ENCODE data around the gene AFDN. TPM values are rescaled to one million over a fixed set of nuclear protein-coding genes. Genes with fewer than 3 reads are reported as not detected.

The AFDN gene
- total RNA-seq, 2 donors from 2014 or later = 214 to 239 TPM

GRCh38 chr6:168015482-168016175 is 188.9 kb downstream of the AFDN start:
- Mint-ChIP-seq H3K36me3 (ENCODE audit: low read depth) (no peaks in the 10 kb centered on the region), H3K4me1 (no peaks in the 10 kb centered on the region), H3K4me3 (no peak overlapping the region), H3K27me3 (ENCODE audit: insufficient read depth) (no peaks in the 10 kb centered on the region), H3K27ac (no peak overlapping the region), H3K9me3 (peaks cover 17% of the 10 kb centered on the region)
- Histone ChIP-seq H3K4me1 (ENCODE audit: control insufficient read depth, insufficient read depth, low read length) (no peaks in the 10 kb centered on the region), H3K27ac (ENCODE audit: low read depth, low read length) (no peak overlapping the region), H3K36me3 (ENCODE audit: control insufficient read depth, insufficient read depth, low read length) (no peaks in the 10 kb centered on the region), H3K9me3 (ENCODE audit: control insufficient read depth, low read length) (peaks cover 22% of the 10 kb centered on the region), H3K4me3 (ENCODE audit: low read length) (no peak overlapping the region), H3K9ac (ENCODE audit: extremely low read depth, low read length, poor library complexity, severe bottlenecking) (no peak overlapping the region), H3K27me3 (ENCODE audit: control insufficient read depth, insufficient read depth, low read length, poor library complexity, severe bottlenecking) (no peaks in the 10 kb centered on the region)
- WGBS, 2 experiments (ENCODE audit: insufficient coverage in 1 of 2, insufficient read length in 1 of 2) = 89 to 90% methylated on average over 12 to 14 of the region's 14 CpGs
- TF ChIP-seq CTCF (conservative IDR thresholded peaks at IDR 0.05) = no peak
- no peak for DNase-seq

- Histone ChIP-seq H3K27me3 (ENCODE audit: control insufficient read depth, insufficient read depth, low read length, poor library complexity, severe bottlenecking) (no peaks in the 10 kb centered on the region), H3K36me3 (ENCODE audit: control insufficient read depth, insufficient read depth, low read length) (no peaks in the 10 kb centered on the region), H3K9me3 (ENCODE audit: control insufficient read depth, low read length) (peaks cover 17% of the 10 kb centered on the region), H3K4me3 (ENCODE audit: low read length) (no peak overlapping the region), H3K9ac (ENCODE audit: extremely low read depth, low read length, poor library complexity, severe bottlenecking) (no peak overlapping the region), H3K27ac (ENCODE audit: low read depth, low read length) (no peak overlapping the region), H3K4me1 (ENCODE audit: control insufficient read depth, insufficient read depth, low read length) (no peaks in the 10 kb centered on the region)
- no peak for DNase-seq
- Mint-ChIP-seq H3K27me3 (ENCODE audit: insufficient read depth) (no peaks in the 10 kb centered on the region), H3K27ac (no peak overlapping the region), H3K36me3 (ENCODE audit: low read depth) (no peaks in the 10 kb centered on the region), H3K9me3 (peaks cover 12% of the 10 kb centered on the region), H3K4me3 (no peak overlapping the region), H3K4me1 (no peaks in the 10 kb centered on the region)
- no peak for TF ChIP-seq CTCF (conservative IDR thresholded peaks at IDR 0.05)
- WGBS, 2 experiments (ENCODE audit: insufficient coverage in 1 of 2, insufficient read length in 1 of 2) = 93 to 94% methylated on average over 16 to 18 of the region's 18 CpGs
Observed at GRCh38 chr6:168016176-168016620, 189.5 kb downstream of the AFDN start.

- Mint-ChIP-seq H3K27ac (no peak overlapping the region), H3K9me3 (peaks cover 7% of the 10 kb centered on the region), H3K4me1 (no peaks in the 10 kb centered on the region), H3K36me3 (ENCODE audit: low read depth) (no peaks in the 10 kb centered on the region), H3K4me3 (no peak overlapping the region), H3K27me3 (ENCODE audit: insufficient read depth) (no peaks in the 10 kb centered on the region)
- H3K4me3 ChIP-seq (ENCODE audit: low read length) = no peak overlapping the region
- 74 to 84% methylated on average over 12 to 18 of the region's 18 CpGs for WGBS, 2 experiments (ENCODE audit: insufficient coverage in 1 of 2, insufficient read length in 1 of 2)
- no peaks in the 10 kb centered on the region for H3K27me3 ChIP-seq (ENCODE audit: control insufficient read depth, insufficient read depth, low read length, poor library complexity, severe bottlenecking)
- H3K36me3 ChIP-seq (ENCODE audit: control insufficient read depth, insufficient read depth, low read length) = no peaks in the 10 kb centered on the region
- no peak overlapping the region for H3K9ac ChIP-seq (ENCODE audit: extremely low read depth, low read length, poor library complexity, severe bottlenecking)
- H3K9me3 ChIP-seq (ENCODE audit: control insufficient read depth, low read length) = peaks cover 11% of the 10 kb centered on the region
- no peaks in the 10 kb centered on the region for H3K4me1 ChIP-seq (ENCODE audit: control insufficient read depth, insufficient read depth, low read length)
- no peak overlapping the region for H3K27ac ChIP-seq (ENCODE audit: low read depth, low read length)
- no peak for TF ChIP-seq CTCF (conservative IDR thresholded peaks at IDR 0.05)
- no peak for DNase-seq
Observed at GRCh38 chr6:168016721-168017525, 190.2 kb downstream of the AFDN start.

Measured in endodermal cell (in vitro differentiated cells).